Measurements from ENCODE around the gene MMAB.

The MMAB gene

DNA sequence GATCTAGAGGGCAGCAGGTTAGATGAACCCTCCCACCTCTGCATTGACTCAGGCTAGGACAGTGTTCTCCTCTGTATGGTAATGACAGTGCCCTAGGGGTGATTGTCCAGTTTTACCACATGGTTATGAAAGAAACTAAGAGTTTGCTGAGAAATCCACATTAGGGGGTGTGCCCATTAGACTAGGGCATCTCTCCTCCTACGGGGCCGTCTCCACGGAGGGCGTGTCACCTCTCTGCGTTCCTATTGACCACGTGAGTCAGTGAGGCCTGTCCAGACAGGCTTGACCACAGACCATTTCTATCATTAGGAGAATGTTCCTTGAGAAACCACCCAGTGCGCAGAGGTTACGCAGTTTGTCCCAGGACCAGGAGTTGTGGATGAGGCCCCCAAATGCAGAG is 8.6 kb upstream of the MMAB start:
- no peak for DNase-seq

DNA sequence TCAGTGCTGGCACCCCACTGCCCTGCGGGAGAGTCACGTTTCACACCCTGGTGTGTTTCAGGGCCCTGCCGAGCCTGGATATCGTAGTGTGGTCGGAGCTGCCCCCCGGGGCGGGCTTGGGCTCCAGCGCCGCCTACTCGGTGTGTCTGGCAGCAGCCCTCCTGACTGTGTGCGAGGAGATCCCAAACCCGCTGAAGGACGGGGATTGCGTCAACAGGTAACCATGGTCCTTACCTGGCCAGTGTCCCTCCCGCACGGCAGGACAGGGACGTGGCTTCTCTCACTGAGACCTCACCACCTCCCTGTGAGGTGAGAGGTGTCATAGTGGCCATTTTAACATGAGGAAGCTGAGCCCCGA is 8.0 kb upstream of the MMAB start:
- no peak for DNase-seq

DNA sequence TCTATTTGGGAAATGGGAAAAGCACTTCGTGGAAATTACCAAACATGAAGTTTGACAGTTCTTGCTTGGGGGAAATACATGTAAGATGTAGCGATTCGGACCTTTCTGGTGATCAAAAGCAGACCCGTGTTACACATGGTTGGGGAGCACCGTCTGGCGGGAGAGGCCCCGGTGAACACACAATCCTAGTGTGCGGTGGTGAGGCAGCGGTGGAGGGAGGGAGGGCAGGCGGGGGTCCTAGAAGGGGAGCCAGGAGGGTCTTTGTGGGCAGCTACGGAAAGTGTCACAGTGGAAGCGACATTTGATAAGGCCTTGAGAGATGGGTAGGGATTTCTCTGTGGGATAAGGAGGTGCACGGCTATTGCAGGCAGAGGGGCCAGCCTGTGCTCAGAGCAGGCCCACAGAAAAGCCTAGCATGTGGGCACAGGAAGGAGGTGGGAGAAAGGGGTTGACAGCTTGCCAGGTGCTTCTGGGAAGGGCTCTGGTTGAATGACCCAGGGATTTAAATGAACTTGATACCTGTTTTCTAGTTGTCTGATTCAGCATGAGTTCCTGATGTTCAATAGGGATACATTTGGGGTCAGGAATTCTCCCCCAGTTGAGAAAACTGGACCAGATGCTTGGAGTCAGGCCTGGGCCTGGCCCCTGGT is 7.5 kb upstream of the MMAB start:
- DNase-seq = no peak

DNA sequence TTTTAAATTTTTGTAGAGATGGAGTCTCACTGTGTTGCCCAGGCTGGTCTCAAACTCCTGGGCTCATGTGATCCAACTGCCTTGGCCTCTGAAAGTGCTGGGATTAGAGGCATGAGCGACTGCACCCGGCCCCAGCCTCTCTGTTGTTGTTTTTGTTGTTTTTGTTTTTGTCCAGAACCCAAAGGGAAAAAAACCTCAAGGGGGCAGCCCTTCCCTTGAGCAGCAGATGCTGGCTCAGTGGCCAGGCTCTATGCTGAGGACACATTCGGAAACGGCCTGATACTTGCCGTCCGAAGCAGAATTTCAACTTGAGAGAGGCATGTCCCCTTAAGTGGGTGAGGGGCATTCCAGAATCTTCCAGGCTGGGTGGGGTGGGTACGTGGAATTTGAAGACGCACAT is 7.0 kb upstream of the MMAB start:
- DNase-seq = no peak

DNA sequence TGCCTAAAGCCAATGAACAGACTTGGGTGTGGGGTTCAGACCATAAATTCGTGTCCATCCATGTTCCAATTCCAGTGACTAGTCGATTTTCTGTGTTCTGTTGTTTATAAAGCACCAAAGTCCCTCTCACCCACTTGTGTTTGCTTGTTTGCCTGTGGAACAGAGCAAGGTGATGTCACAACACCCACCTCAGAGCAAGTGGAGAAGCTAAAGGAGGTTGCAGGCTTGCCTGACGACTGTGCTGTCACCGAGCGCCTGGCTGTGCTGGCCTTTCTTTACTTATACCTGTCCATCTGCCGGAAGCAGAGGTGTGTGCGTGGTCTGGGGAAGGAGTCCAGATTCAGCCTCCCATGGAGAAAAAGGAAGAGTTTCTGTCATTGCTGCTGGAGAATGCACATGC is 6.3 kb upstream of the MMAB start:
- DNase-seq = no peak

DNA sequence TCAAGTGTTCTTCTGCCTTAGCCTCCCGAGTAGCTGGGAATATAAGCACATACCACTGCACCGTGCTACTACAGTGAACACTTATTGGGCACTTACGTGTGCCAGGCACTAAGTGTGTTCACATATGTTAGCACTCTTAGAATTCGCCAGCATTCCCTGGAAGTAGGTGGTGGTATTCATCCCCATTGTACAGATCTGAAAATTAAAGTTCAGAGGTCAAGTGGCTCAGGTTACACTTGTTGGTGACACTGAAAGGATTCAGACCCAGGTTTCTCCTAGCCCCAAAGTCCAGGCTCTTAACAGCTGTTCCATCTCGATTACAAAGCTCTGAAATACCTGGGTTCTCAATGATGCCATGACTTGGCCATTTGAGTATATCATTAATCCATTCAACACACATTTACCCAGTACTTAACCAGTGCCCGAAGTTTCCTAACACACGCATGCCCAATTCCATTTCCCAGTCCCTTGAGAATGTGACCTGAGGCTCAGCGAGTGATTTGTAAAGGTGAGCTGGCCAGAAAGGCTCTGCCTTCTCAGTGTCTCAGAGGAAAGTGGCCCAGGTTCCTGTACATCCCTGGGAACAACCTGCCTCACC is 5.1 kb upstream of the MMAB start:
- no peak for DNase-seq

DNA sequence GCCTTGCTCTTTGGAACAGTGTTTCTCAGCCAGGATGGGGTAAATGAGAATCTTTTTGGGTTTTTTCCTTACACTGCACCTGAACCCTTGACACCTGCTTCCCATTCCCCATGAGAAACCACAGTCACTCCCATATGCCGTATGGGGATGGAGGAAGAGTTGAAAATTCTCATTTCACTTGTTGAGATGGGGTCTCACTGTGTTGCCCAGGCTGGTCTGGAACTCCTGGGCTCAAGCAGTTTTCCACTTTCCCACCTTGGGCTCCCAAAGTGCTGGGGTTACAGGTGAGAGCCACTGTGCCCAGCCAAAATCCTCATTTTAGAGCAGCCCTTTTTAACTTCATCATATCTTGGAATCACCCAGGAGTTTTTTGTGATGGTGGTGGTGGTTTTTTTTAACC is 4.0 kb upstream of the MMAB start:
- DNase-seq = no peak

DNA sequence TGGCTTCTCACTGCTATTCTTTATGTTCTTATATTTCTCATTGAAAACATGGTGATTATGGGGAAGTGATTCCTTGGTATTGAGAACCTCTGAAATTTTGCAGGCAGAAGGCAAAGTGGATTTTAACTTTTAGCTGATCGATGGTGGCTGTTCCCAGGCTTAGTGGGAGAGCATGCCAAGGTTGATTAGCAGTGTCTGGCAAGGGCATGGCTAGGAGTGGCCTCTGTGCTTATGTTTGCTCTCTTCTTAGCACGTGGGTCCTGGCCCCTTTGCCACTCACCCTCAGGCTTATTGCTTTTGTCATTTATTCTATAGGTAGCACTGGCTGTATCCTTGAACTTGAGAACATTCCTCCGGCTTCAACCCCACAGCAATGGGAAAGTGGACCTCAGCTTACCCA is 2.4 kb upstream of the MMAB start:
- no peak for DNase-seq

DNA sequence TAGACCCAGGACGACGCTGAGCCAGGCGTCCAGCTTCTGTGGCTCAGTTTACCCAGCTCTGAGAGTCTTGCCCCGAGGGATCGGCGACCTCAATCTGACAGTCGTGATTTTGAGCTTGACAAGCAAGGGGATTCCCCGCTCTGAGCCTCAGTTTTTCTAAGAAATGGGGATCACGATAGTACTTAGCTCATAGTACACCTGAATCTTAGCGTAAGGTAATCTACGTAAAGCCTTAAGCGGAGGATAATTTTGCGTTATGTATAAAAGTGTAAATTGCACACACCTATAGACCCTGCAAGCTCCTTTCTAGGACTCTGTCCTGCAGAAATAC is 575 bp upstream of the MMAB start:
- DNase-seq = no peak

DNA sequence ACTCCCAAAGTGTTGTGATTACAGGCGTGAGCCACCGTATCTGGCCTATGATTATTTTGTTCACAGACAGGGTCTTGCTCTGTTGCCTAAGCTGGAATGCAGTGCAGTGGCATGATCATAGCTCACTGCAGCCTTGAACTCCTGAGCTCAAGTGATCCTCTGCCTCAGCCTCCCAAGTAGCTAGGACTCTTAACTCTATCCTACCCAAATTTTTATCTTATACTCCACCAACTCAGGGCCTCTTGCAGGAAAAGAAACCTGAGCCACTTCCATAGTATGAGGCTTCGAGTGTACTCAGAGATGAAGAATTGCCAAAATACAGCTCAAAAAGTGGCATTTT is 828 bp downstream of the MMAB start:
- DNase-seq = no peak

DNA sequence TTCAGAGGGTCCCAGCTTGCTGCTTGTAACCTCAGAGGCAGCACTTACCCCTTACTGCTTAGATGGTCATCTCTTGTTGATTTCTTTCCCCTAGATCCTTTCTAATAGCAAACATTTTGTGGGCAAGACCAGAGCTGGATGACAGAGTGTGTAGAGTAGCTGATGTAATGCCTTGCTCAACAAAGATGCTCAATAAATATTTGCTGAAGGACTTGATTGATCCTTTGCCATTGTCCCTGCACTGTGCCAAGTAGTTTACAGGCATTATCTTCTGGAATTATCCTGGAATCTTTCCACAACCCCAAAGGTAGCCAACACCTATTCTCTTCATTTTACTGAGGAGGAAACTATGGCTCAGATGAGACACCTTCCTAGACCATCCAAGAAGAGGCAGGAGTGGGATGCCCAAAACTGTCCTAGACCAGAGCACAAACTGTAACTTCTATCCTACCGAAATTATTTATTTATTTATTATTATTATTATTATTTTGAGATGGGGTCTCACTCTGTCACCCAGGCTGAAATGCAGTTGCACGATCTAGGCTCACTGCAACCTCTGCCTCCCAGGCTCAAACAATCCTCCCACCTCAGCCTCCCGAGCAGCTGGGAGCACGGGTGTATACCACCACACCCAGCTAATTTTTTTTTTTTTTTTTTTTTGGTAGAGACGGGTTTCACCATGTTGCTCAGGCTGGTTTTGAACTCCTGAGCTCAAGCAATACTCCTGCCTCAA is 1.4 kb downstream of the MMAB start:
- DNase-seq = no peak

DNA sequence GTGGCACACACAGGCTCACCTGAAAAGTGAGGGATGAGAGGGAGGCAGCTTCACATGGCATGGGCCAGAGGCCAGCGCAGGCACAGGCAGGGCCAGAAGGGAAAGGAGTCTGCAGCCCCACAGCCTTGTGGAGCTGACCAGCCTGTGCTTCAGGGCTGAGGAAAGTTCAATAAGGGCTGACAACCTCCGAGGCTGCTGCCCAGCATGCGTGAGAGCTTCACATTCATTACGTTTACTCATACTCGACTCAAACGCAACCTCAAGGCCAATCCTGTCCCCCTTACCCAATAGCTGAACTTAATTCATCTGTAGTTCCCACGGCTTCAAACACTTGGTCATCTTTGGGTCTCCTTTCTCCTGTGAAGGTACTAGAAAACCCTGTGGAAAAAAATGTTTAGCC is 4.8 kb downstream of the MMAB start:
- DNase-seq = no peak

DNA sequence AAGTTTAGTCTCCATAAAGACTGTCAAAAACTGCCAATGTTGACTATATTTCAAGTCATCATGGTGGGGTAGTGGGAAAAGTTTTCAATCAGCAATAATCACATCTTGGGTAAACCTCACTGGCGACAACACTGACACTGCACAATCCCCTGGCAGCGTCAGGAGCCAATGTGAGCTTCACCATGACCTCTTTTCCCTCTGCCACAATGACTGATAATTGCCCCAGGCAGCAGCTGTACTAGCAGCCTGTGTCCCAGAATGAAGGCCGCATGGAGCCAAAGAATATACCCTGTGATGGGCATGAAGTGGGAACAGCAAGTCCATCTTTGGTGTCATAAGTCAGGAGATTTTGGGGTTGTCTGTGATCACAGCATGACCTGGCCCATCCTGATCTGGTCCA is 5.3 kb downstream of the MMAB start:
- no peak for DNase-seq

DNA sequence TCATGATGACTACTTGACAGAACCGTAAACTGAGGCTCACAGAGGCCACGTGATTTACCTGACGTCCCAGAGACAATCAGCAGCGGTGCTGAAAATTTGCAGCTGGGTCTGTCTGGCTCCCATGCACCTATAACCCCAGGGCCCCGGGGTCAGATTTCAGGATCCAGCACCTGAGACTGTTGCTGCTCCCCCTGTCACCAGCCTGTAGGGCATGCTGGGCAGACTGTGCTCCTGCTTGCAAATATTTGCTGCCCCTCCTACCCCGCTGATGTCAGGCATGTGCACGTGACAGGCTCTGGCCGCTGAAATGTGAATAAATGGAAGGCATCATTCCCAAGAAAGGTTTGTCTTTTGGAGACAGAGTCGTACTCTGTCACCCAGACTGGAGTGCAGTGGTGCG is 6.0 kb downstream of the MMAB start:
- no peak for DNase-seq

DNA sequence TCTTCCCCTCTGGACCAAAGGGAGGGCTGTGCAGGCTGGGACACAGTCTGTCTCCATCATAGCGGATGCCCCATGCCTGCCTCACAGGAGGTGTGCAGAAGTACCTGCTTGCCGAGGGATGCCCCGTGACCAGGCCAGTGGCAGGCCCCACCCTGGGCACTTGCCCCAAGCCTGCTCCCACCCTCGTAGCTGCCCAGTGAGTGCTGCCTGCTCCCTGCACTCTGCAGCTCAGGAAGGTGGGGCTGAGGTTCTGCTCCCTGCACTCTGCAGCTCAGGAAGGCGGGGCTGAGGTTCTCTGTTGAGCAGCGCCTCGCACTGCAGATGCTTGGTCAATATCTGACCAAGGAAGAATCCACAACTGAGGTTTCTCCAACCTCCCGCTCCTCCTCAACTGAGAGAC is 6.9 kb downstream of the MMAB start:
- no peak for DNase-seq

DNA sequence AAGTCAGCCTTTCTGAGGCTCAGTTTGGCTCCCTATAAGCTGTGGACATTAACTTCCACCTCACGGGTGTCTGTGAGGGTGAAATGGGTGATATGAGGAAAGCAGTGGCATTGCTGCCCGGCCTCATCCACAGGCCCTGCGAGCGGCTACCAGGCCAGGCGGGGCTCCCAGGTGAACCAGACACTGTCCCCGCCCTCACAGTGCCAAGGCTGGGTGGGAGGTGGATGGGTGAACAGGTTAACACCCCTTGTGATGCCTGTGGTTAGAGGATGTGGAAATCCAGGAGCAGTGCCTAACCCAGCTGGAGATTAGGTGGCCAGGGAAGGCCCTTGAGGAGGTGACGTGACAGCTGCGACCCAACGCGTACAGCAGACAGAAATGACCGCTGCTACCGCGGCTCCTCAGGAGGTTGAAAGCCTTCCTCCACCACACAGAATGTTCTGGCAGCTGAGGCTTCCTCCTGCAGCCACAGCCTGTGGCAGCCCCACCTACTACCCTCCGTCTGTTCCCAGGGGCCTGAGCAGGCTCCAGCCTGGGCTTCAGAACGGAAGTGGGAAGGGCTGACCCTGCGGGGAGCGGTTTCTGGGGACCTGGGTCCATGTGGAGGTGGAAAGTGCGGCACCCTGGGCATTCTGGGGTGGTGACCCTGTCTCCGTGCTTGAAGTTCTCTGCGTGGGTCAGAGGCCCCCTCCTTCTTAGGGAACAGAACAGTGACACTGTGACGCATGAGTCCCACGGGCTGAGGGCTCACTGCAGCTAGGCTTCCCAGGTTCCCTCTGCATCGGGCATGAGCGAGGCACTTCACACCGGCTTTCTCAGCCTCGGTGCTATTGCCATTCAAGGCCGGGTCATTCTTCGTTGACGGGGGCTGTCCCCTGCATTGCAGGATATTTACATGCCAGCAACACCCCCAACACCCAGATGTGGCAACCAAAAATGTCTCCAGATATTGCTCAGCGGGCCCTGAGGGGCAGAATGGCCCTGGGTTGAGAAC is 9.7 kb downstream of the MMAB start:
- no peak for DNase-seq

DNA sequence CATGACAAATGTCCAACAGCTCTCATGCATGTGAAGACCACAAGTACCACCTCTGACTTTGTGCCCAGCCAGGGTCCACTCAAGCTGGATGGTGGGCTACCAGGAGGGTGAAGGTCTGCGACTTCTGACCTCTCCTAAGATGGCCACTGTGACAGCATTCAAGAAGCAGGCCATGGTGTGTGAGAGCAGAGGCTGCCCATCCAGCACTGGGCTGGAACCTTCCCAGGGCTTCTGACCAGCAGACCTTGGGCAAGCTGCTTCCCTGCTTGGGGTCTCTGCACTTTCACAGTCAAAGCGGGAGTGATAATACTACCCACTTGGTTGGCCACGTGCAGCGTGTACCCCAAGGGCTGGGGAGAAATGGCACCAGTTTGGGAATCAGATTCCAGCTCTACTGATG is 10.4 kb downstream of the MMAB start:
- DNase-seq = no peak

DNA sequence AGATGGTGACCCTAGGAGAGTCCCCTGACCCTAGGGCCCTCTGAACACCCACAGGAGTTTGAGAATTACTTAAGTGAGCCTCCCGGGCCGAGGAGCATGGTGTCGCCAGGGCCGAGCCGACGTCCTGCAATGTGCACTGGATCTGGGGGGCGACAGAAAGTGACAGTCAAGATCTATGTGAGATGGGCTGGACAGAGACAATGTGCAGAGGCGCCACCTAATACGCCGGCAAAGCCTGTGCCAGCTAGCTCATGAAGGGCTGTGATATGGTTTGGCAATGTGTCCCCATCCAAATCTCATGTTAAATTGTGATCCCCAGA is 11.6 kb downstream of the MMAB start:
- DNase-seq = no peak

DNA sequence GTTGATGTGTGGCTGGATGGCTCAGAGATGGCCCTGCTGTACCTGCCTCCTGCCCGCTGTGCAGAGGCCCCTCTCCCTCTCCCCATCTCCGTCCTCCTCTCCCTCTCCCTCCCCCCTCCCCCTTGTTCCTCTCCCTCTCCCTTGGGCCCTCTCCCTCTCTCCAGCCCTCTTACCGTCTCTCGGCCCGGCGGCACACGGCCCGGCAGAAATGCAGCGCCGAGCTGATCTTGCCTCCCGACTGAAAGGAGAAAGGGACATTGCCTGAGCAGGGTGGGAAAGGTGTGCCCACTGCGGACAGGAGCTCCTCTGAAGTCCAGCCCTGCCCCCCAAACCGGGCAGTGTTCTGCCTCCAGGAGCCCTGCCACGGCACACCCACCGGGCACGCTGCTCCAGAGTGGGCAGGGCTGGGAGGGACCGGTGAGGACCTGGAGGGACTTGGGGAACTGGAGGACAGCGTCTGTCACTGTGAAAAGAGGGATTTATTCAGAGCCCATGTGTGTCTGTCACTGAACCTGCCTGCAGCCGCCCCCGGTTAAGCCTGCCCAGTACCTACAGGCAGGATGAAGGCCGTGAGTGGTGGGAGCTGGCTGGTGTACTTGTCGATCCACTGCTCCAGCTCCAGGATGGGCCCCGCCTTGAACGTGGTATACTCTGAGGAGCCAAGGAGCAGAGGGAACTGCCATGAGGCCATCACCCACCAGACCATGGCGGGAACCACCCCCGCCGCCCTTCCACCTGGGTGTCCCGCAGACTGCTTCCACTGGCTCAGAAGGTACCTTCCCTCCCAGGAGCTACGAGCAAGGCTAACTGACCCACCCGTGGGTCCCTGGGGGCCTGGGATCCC is 12.2 kb downstream of the MMAB start:
- DNase-seq = no peak

DNA sequence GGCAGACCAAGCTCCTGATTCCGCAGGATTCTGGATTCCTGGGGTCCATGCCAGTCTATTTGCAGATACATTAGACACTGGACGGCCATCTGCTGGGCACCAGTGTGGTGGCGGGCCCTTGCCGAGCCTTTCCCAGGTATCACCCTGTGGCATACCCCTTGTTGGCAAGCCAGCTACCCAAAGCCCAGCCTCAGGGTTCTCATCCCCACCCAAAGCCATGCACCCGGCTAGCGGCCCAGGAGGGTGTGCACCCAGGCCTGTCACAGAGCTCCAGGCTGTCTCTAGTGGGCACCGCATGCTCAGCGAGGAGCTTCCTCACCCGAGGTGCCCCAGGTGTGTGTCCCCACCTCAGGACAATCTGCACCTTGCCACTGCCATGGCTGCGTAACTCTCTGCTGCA is 13.7 kb downstream of the MMAB start:
- no peak for DNase-seq

DNA sequence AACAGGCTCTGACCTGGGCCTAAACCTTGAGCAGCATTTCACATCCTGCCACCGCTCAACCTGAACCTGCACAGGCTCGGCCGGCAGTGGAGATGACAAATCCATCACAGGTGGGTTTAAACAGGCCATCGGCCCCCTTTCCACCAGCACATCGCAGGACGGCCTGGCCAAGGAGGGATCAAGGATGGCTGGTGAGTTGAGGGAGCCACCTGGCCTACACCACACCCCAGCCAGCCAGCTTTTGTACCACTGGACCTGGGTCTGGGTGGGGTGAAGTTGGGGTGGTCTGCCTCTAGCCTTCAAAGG is 14.2 kb downstream of the MMAB start:
- DNase-seq = no peak

DNA sequence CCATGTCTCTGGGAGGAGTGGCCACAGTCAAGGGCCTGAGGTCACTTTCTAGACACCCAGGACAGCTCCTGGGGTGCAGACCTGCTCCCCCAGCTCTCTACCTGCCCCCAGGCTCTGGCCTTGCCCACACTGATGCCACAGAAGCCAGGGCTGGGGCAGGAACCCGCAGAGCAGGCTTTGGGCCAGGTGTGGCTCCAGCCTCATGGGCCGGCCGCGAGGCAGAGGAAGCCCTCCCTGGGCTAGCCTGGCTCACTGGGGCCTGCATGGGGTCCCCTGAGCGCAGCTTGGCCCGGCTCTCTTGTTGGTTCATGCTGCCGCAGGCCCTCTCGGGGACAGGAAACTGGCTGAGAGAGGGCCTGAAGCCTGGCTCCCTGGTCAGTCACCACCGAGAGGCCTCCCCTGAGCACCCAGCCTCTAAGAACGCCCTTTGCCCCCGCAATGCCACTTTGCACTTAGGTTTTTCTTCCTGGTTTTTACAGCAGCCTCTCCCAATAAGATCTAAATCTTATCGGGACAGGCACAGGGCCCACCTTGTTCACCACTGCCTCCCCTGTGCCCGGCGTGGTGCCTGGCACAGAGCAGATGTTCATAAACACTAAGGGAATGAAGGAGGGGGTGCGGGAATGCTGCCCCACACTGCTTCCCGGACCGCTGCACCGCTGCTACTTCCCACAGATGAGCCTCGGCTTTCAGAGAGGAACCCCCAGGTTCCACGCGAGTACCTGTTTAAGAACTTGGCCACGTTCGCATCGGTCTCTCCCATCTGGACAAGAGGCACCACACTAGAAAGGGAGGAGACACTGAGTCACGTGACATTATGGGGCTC is 14.7 kb downstream of the MMAB start:
- no peak for DNase-seq

Measured in stimulated activated CD4-positive, alpha-beta T cell treated with anti-CD3 and anti-CD28 coated beads, Interleukin-4, amount 100 ng/mL, for 1 hour (primary cell).